ENCODE results near the gene ADCY3. TPM values are rescaled to one million over a fixed set of nuclear protein-coding genes. Genes with fewer than 3 reads are reported as not detected.

ADCY3 gene
- total RNA-seq, 3 donors from 2014 or later, result 29.3 to 89.1 (median 56.1) TPM

GRCh38 chr2:24842081-24843050 lies 77.7 kb downstream of the ADCY3 start:
- no peak overlapping the region for H3K4me3 ChIP-seq
- no peaks in the 10 kb centered on the region for H3K27me3 ChIP-seq
- H3K4me1 ChIP-seq, result no peaks in the 10 kb centered on the region
- TF ChIP-seq POLR2A (IDR thresholded peaks at IDR 0.05) (no peak), POLR2AphosphoS5 (IDR thresholded peaks at IDR 0.05) (no peak)
- TF ChIP-seq, protein P1, sequence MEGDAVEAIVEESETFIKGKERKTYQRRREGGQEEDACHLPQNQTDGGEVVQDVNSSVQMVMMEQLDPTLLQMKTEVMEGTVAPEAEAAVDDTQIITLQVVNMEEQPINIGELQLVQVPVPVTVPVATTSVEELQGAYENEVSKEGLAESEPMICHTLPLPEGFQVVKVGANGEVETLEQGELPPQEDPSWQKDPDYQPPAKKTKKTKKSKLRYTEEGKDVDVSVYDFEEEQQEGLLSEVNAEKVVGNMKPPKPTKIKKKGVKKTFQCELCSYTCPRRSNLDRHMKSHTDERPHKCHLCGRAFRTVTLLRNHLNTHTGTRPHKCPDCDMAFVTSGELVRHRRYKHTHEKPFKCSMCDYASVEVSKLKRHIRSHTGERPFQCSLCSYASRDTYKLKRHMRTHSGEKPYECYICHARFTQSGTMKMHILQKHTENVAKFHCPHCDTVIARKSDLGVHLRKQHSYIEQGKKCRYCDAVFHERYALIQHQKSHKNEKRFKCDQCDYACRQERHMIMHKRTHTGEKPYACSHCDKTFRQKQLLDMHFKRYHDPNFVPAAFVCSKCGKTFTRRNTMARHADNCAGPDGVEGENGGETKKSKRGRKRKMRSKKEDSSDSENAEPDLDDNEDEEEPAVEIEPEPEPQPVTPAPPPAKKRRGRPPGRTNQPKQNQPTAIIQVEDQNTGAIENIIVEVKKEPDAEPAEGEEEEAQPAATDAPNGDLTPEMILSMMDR (IDR thresholded peaks at IDR 0.05), result no peak
- DNase-seq (ENCODE audit: low spot score in 2 of 2), result no peak
- peaks cover 2% of the 10 kb centered on the region for H3K36me3 ChIP-seq
- intact Hi-C loops (cut with DNase I; ENCODE audit: low total_unique reads), result no loop called here
- H3K9me3 ChIP-seq, result no peaks in the 10 kb centered on the region
- H3K27ac ChIP-seq, result no peak overlapping the region

DNA sequence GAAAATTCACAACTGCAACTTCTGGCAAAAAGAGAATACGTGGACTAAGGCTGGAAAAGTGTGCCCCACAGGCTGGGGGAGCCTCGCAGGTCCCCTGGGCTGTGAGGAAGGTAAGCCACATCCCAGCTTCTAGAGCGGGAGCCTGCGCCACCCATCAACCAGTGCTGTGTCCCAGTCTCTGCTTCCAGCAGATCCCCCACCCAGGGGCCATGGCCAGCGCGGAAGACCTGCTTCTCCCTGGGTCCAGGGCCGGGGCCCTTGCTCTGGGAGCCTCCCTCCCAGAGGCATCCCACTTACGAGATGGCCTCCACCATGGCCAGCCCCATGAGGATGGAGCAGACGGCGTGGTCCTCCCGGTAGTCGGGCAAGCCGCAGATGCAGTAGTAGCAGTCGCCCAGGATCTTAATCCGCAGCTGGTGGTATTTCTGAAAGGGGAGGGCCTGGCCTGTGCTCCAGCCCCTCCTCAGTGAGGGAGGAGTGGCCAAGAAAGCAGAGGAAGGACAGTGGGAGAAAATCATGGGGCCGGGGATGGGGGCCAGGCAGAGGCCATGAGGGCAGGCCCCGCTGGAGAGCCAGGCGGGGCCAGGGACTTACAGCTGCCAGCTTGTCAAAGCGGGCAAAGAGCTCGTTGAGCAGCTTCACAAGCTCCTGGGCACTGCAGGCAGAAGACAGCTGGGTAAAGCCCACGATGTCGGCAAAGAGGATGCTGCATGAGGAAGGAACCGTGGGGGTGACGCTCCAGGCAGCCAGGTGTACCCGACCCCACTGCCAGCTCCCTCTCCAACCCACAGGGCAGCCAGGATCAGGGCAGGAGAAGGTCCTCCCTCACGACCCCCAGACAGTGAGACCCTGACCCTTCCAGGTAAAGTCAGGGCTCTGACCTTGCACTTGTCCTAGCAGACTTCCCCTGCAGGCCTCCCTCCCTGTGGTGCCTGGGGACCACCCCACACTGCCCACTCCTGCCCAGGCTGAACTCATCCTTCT lies 78.8 kb downstream of the ADCY3 start:
- intact Hi-C loops (cut with DNase I; ENCODE audit: low total_unique reads), result no loop called here
- Histone ChIP-seq H3K4me1 (no peaks in the 10 kb centered on the region), H3K36me3 (peaks cover 6% of the 10 kb centered on the region), H3K4me3 (no peak overlapping the region), H3K27me3 (no peaks in the 10 kb centered on the region), H3K9me3 (no peaks in the 10 kb centered on the region), H3K27ac (no peak overlapping the region)
- TF ChIP-seq, protein P1 (IDR thresholded peaks at IDR 0.05), result no peak
- TF ChIP-seq POLR2A (IDR thresholded peaks at IDR 0.05) (no peak), POLR2AphosphoS5 (IDR thresholded peaks at IDR 0.05) (no peak)
- DNase-seq (ENCODE audit: low spot score in 2 of 2), result no peak

GRCh38 chr2:24840164-24840869 lies 79.7 kb downstream of the ADCY3 start:
- H3K27ac ChIP-seq, result no peak overlapping the region
- peaks cover 6% of the 10 kb centered on the region for H3K36me3 ChIP-seq
- H3K27me3 ChIP-seq, result no peaks in the 10 kb centered on the region
- TF ChIP-seq, protein P1 (IDR thresholded peaks at IDR 0.05), result no peak
- no peak for TF ChIP-seq POLR2A (IDR thresholded peaks at IDR 0.05)
- no peak for DNase-seq (ENCODE audit: low spot score in 2 of 2)
- H3K4me3 ChIP-seq, result no peak overlapping the region
- no peaks in the 10 kb centered on the region for H3K4me1 ChIP-seq
- intact Hi-C loops (cut with DNase I; ENCODE audit: low total_unique reads), result no loop called here
- H3K9me3 ChIP-seq, result no peaks in the 10 kb centered on the region

GRCh38 chr2:24839729-24840128 lies 80.3 kb downstream of the ADCY3 start:
- Histone ChIP-seq H3K36me3 (peaks cover 6% of the 10 kb centered on the region), H3K27ac (no peak overlapping the region), H3K4me3 (no peak overlapping the region), H3K27me3 (no peaks in the 10 kb centered on the region), H3K4me1 (no peaks in the 10 kb centered on the region), H3K9me3 (no peaks in the 10 kb centered on the region)
- intact Hi-C loops (cut with DNase I; ENCODE audit: low total_unique reads), result no loop called here
- no peak for TF ChIP-seq POLR2A (IDR thresholded peaks at IDR 0.05)
- DNase-seq (ENCODE audit: low spot score in 2 of 2), result no peak

DNA sequence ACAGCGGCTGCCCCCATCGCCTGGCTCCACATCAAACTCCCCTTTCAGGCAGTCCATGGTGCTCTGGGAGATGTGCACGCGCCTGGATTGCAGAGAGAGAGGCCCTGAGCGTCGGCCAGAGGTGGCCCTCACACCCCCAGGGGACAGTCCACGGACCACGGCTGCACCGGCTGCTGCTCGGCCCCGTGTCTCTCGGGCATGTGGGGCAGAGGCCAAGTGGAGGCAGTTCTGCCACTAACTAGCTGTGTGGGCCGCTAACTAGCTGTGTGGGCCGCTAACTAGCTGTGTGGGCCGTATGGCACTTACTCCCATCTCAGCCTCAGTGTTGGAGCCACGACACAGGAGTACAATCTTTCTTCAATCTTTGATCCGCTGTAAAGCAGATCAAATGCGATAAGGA lies 81.5 kb downstream of the ADCY3 start:
- intact Hi-C loops (cut with DNase I; ENCODE audit: low total_unique reads), result no loop called here
- peaks cover 6% of the 10 kb centered on the region for H3K36me3 ChIP-seq

More for the DNA sequence above, 81.5 kb downstream of the ADCY3 start:
- Histone ChIP-seq H3K4me3 (no peak overlapping the region), H3K27me3 (no peaks in the 10 kb centered on the region), H3K4me1 (no peaks in the 10 kb centered on the region), H3K9me3 (no peaks in the 10 kb centered on the region), H3K27ac (no peak overlapping the region)
- DNase-seq (ENCODE audit: low spot score in 2 of 2), result no peak
- TF ChIP-seq, protein P1 (IDR thresholded peaks at IDR 0.05), result no peak
- TF ChIP-seq POLR2A (IDR thresholded peaks at IDR 0.05) (no peak), POLR2AphosphoS5 (IDR thresholded peaks at IDR 0.05) (no peak)

Data from breast epithelium (tissue), 4 donors.